DOHH2 (cell line): ENCODE measurements around the gene SPACA7.

ENCODE experiments used
- H3F3A ChIP-seq: fragments of 200-600 bp; sonication (generic), shearing (Covaris generic); 2 replicates; pipeline ENCODE4 v1.6.0; 2016; ENCODE audit warnings: antibody characterized with exemption, mild to moderate bottlenecking; ENCODE audit not compliant: control insufficient read depth, insufficient read depth
- H3K27ac ChIP-seq: fragments of 200-600 bp; sonication (generic); 2 replicates; pipeline ENCODE4 v1.5.1; 2014; ENCODE audit warnings: low read depth, mild to moderate bottlenecking, low read length, moderate library complexity
- H3K27me3 ChIP-seq: fragments of 200-600 bp; sonication (generic); 2 replicates; pipeline ENCODE4 v1.6.1; 2014; ENCODE audit warnings: mild to moderate bottlenecking, low read length, mixed read lengths; ENCODE audit not compliant: control insufficient read depth
- H3K36me3 ChIP-seq: fragments of 200-600 bp; sonication (generic); 2 replicates; pipeline ENCODE4 v1.6.1; 2014; ENCODE audit warnings: mild to moderate bottlenecking, low read length, moderate library complexity, mixed read lengths; ENCODE audit not compliant: control insufficient read depth
- H3K4me1 ChIP-seq: fragments of 200-600 bp; sonication (generic); 2 replicates; pipeline ENCODE4 v1.6.1; 2014; ENCODE audit warnings: mild to moderate bottlenecking, low read length, mixed read lengths; ENCODE audit not compliant: control insufficient read depth
- H3K4me2 ChIP-seq: fragments of 200-600 bp; sonication (generic); 2 replicates; pipeline ENCODE4 v1.6.0; 2014; ENCODE audit warnings: mild to moderate bottlenecking, low read length, moderate library complexity
- H3K4me3 ChIP-seq: fragments of 200-600 bp; sonication (generic); 2 replicates; pipeline ENCODE4 v1.5.1; 2014; ENCODE audit warnings: mild to moderate bottlenecking, low read length, mixed read lengths
- H3K79me2 ChIP-seq: fragments of 200-600 bp; sonication (generic); 2 replicates; pipeline ENCODE4 v1.6.1; 2014; ENCODE audit warnings: mild to moderate bottlenecking, low read length, mixed read lengths; ENCODE audit not compliant: control insufficient read depth
- H3K9me2 ChIP-seq: fragments of 200-600 bp; sonication (generic); replicated peaks from 2 replicates; pipeline ENCODE4 v1.6.1; 2014; ENCODE audit warnings: mild to moderate bottlenecking, low read length, mixed read lengths; ENCODE audit not compliant: control insufficient read depth
- H3K9me3 ChIP-seq: fragments of 200-600 bp; sonication (generic); 2 replicates; pipeline ENCODE4 v1.6.1; 2014; ENCODE audit warnings: antibody characterized with exemption, low read length, mixed read lengths; ENCODE audit not compliant: control insufficient read depth, insufficient read depth
- H4K20me1 ChIP-seq: fragments of 200-600 bp; sonication (generic); 2 replicates; pipeline ENCODE4 v1.6.0; 2014; ENCODE audit warnings: low read depth, mild to moderate bottlenecking, antibody characterized with exemption, low read length, moderate library complexity; ENCODE audit not compliant: control insufficient read depth, insufficient read depth
- CTCF ChIP-seq: fragments of 200-600 bp; sonication (generic); IDR thresholded peaks from one replicate; pipeline ENCODE4 v1.5.1; 2014; ENCODE audit warnings: antibody characterized with exemption, mild to moderate bottlenecking, low read depth, low read length; ENCODE audit not compliant: poor library complexity, severe bottlenecking
- EZH2phosphoT487 ChIP-seq: fragments of 200-600 bp; sonication (generic); IDR thresholded peaks from 2 replicates; pipeline ENCODE4 v1.6.1; 2017; ENCODE audit warnings: borderline replicate concordance, mild to moderate bottlenecking, antibody characterized with exemption, low read length, moderate library complexity, mixed read lengths

Gene SPACA7

DNA sequence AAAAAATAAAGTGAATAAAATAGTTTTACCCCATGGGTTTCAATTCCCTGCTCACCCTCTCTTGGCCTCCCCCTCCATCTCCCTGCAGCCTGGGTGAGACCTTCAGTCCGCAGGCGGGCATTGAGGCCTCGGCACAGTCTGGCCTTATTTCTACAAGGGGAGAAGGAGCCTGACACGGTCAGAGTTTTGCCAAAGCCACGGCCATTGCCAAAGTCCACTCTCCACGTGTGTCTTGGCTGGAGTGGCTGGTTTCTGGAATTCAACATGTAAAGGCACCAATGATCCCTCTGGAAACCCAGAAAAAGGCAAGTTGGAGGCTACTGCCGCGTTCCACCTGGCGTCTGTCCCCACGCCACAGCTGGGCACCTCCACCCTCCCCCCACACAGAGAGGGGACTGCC is 43.4 kb upstream of the SPACA7 start:
- H3K27me3 ChIP-seq: no peaks in the 10 kb centered on the region

DNA sequence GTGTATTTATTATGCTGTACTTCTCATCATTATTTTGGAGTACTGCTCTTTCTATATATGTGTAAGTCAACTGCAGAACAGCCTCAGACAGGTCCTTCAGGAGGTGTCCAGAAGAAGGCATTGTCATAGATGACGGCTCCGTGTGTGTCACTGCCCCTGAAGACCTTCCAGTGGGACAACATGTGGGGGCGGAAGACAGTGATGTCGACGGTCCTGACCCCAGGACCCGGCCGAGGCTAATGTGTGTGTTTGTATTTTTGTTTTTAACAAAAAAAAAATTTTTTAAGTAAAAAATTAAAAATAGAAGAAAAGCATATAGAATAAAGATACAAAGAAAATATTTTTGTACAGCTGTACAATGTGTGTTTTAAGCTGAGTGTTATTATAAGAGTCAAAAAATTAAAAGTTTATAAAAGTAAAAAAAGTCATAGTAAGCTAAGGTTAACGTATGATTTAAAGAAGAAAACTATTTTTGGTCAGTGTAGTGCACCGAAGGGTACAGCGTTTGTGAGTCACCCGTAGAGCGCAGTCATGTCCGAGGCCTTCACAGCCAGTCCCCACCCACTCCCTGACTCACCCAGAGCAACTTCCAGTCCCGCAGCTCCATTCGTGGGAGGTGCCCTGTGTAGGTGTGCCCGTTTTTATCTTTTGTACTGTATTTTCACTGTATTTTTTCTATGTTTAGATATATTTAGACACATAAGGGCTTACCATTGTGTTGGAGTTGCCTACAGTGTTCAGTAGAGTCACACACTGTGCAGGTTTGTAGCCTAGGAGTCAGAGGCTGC is 42.2 kb upstream of the SPACA7 start:
- Histone ChIP-seq H3K9me2 (no peaks in the 10 kb centered on the region), H3K4me3 (no peak overlapping the region), H3K27ac (no peak overlapping the region), H3K4me1 (no peaks in the 10 kb centered on the region), H3K79me2 (no peaks in the 10 kb centered on the region), H4K20me1 (no peaks in the 10 kb centered on the region), H3K36me3 (no peaks in the 10 kb centered on the region), H3K9me3 (no peaks in the 10 kb centered on the region), H3F3A (no peaks in the 10 kb centered on the region), H3K4me2 (no peak overlapping the region), H3K27me3 (no peaks in the 10 kb centered on the region)
- no peak for TF ChIP-seq CTCF
- TF ChIP-seq EZH2phosphoT487: no peak

More for the DNA sequence above, 43.4 kb upstream of the SPACA7 start:
- Histone ChIP-seq H3K9me3 (no peaks in the 10 kb centered on the region), H3K79me2 (no peaks in the 10 kb centered on the region), H3K36me3 (no peaks in the 10 kb centered on the region), H4K20me1 (no peaks in the 10 kb centered on the region), H3K4me3 (no peak overlapping the region), H3K27ac (no peak overlapping the region), H3K9me2 (no peaks in the 10 kb centered on the region), H3F3A (no peaks in the 10 kb centered on the region), H3K4me1 (no peaks in the 10 kb centered on the region), H3K4me2 (no peak overlapping the region)
- TF ChIP-seq EZH2phosphoT487: no peak
- no peak for TF ChIP-seq CTCF

DNA sequence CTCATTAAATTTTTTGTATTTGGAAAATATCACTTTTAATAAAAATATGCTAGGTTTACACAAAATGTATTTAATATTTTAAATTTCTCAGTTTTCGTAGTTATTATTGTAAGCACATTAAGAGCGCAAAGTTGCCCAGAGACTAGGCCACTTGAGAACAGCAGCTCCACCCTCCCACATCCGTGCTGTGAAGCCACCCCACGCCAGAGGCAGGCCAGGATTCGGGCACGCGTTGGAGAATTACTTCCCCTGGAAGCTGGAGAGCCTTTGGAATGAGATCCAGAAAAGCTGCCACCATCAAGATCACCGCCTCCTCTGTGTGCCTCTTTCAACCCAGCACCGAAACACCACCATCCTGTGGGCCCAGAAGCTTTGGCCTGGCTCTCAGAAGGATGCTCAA is 41.0 kb upstream of the SPACA7 start:
- Histone ChIP-seq H3K36me3 (no peaks in the 10 kb centered on the region), H3K4me3 (no peak overlapping the region), H3K9me2 (no peaks in the 10 kb centered on the region), H3K79me2 (no peaks in the 10 kb centered on the region), H3K4me1 (no peaks in the 10 kb centered on the region), H3K9me3 (no peaks in the 10 kb centered on the region), H3K27me3 (no peaks in the 10 kb centered on the region), H4K20me1 (no peaks in the 10 kb centered on the region), H3K27ac (no peak overlapping the region), H3K4me2 (no peak overlapping the region), H3F3A (no peaks in the 10 kb centered on the region)
- no peak for TF ChIP-seq EZH2phosphoT487
- no peak for TF ChIP-seq CTCF
